Adrenal gland (tissue), 12 donors: ENCODE data around the gene AMPH. TPM values are rescaled to one million over a fixed set of nuclear protein-coding genes. Genes with fewer than 3 reads are reported as not detected.

Source experiments
- DNase-seq, 7 donors: peaks; one replicate each; pipeline ENCODE4 v3.0.0-alpha.2; 2019 to 2020
- H3K27ac ChIP-seq, 5 donors: fragments of 200-600 bp; sonication (generic) in 4 of 5; 1 replicate in 3 of 5; 2 replicates in 2 of 5; pipeline versions ENCODE4 v1.5.1 to v1.8.0; 2016 to 2020; ENCODE audit warnings: mild to moderate bottlenecking in 1 of 5
- H3K27me3 ChIP-seq: fragments of 200-600 bp; 2 replicates; pipeline ENCODE4 v1.8.0; 2021
- H3K36me3 ChIP-seq, 2 donors: fragments of 200-600 bp; replicated peaks in 1 of 2; 1 replicate in 1 of 2; 2 replicates in 1 of 2; pipeline versions ENCODE4 v1.5.1 to v1.8.0; 2018 to 2022
- H3K4me1 ChIP-seq, 2 donors: fragments of 200-600 bp; replicated peaks in 1 of 2; 1 replicate in 1 of 2; 2 replicates in 1 of 2; pipeline versions ENCODE4 v1.5.1 to v1.8.0; 2018 to 2021
- H3K4me3 ChIP-seq, 4 donors: fragments of 200-600 bp; sonication (generic) in 3 of 4; one replicate each; pipeline ENCODE4 v1.5.1; 2016 to 2018
- H3K9me3 ChIP-seq, 3 donors: fragments of 200-600 bp; sonication (generic) in 1 of 3; replicated peaks in 1 of 3; 1 replicate in 2 of 3; 2 replicates in 1 of 3; pipeline versions ENCODE4 v1.5.1 to v1.8.0; 2016 to 2021
- CTCF ChIP-seq, 6 experiments: fragments of 450-650 bp in 4 of 6; fragments of 200-600 bp in 2 of 6; sonication (generic) in 1 of 6; IDR thresholded peaks; 1 replicate in 5 of 6; 2 replicates in 1 of 6; pipeline versions ENCODE4 v1.5.1 to v1.8.0; 2016 to 2021; ENCODE audit warnings: antibody characterized with exemption in 6 of 6, mild to moderate bottlenecking in 2 of 6, moderate library complexity in 1 of 6
- POLR2A ChIP-seq, 2 donors: fragments of 450-650 bp; IDR thresholded peaks; one replicate each; pipeline ENCODE4 v1.6.1; 2017; ENCODE audit warnings: antibody characterized with exemption in 2 of 2, mild to moderate bottlenecking in 2 of 2, moderate library complexity in 1 of 2
- WGBS, 4 donors: extraction: QIAGEN DNeasy Blood & Tissue Kit in 2 of 4; methylation state at CpG; one replicate each; pipeline versions ENCODE4 v1.1.5 to v1.1.7; 2013 to 2017; 5-methylcytosine and 5-hydroxymethylcytosine counted together
- intact Hi-C, 2 donors: fragments of 100-400 bp; cut with DNase I; formaldehyde crosslinking; loops; one replicate each; pipeline versions ENCODE4 v1.14.1 to v1.15.0; 2022 to 2023
- polyA plus RNA-seq, 3 donors: library from polyadenylated mRNA; stranded (reverse); fragments of 200-250 nt in 2 of 3; fragments of 350-450 nt in 1 of 3; fragmentation: Illumina TruSeq in 1 of 3; extraction: RNeasy Lipid Tissue Mini Kit (QIAGEN cat#74804) in 1 of 3; gene quantifications; one replicate each; pipeline ENCODE4 v1.2.3, GENCODE V29; 2013 to 2014
- total RNA-seq, 9 donors: library from RNA; depleted of rRNA in 4 of 9; stranded (reverse); fragments of >200 nt in 4 of 9; fragments of 120-200 nt in 1 of 9; fragmentation: NEBNext Ultra II Directional in 1 of 9; extraction: Animal tissue kit (Norgen Biotek cat#: 25700) in 1 of 9; gene quantifications; one replicate each; pipeline versions ENCODE4 v1.1.0 to v1.2.4, GENCODE V29; 2013 to 2023
- donor health status: healthy with polysubstance abuse.
- donor health status: Bipolar disorder and iron deficiency.
- donor health status: DM: yes; HTN: yes; CAD: no.
- donor health status: DM: no; HTN: no; CAD: no.
- donor health status: DM: no; HTN: no; CAD: no.
- donor health status: DM: yes; HTN: yes; CAD: no.

AMPH gene
- total and polyA plus RNA-seq, 12 donors, result 0.18 to 4.4 (median 1.1) TPM; not detected in 1

GRCh38 chr7:38525857-38526256 lies 105.3 kb downstream of the AMPH start:
- Histone ChIP-seq H3K9me3 (no peaks in the 10 kb centered on the region), H3K36me3 (no peaks in the 10 kb centered on the region), H3K4me1 (no peaks in the 10 kb centered on the region), H3K4me3 (no peak overlapping the region), H3K27ac (no peak overlapping the region), H3K27me3 (no peaks in the 10 kb centered on the region)
- DNase-seq, result no peak
- 91 to 97% (median 94%) methylated on average over 1 of the region's 1 CpG for WGBS, 4 donors
- intact Hi-C loops, result no loop called here
- TF ChIP-seq CTCF (IDR thresholded peaks at IDR 0.05), result no peak
- TF ChIP-seq POLR2A (IDR thresholded peaks at IDR 0.05), result no peak

- intact Hi-C loops, result no loop called here
- Histone ChIP-seq H3K27me3 (no peaks in the 10 kb centered on the region), H3K36me3 (no peaks in the 10 kb centered on the region), H3K4me1 (no peaks in the 10 kb centered on the region), H3K4me3 (no peak overlapping the region), H3K27ac (no peak overlapping the region), H3K9me3 (no peaks in the 10 kb centered on the region)
- TF ChIP-seq CTCF (IDR thresholded peaks at IDR 0.05) (no peak), POLR2A (IDR thresholded peaks at IDR 0.05) (no peak)
- no peak for DNase-seq
- 47 to 70% (median 63%) methylated on average over 1 of the region's 1 CpG for WGBS, 4 donors
Observed at GRCh38 chr7:38524786-38525185, 106.4 kb downstream of the AMPH start.

- no peak for DNase-seq
- H3K9me3 ChIP-seq, result peaks cover 0 to 4% (median 0%) of the 10 kb centered on the region in 3 donors
- no peaks in the 10 kb centered on the region for H3K4me1 ChIP-seq
- H3K27me3 ChIP-seq, result no peaks in the 10 kb centered on the region
- no peak overlapping the region for H3K27ac ChIP-seq
- no peak overlapping the region for H3K4me3 ChIP-seq
- TF ChIP-seq POLR2A (IDR thresholded peaks at IDR 0.05), result no peak
- intact Hi-C loops, result no loop called here
- no peaks in the 10 kb centered on the region for H3K36me3 ChIP-seq
- WGBS, 4 donors, result 59 to 76% (median 65%) methylated on average over 2 of the region's 2 CpGs
Observed at GRCh38 chr7:38520741-38521140, 110.4 kb downstream of the AMPH start.

GRCh38 chr7:38518541-38518940 lies 112.6 kb downstream of the AMPH start:
- no peak for DNase-seq
- TF ChIP-seq CTCF (IDR thresholded peaks at IDR 0.05), result no peak
- TF ChIP-seq POLR2A (IDR thresholded peaks at IDR 0.05), result no peak
- no peaks in the 10 kb centered on the region for H3K4me1 ChIP-seq
- no peak overlapping the region for H3K27ac ChIP-seq
- WGBS, 4 donors, result 59 to 71% (median 66%) methylated on average over 1 of the region's 1 CpG
- peaks cover 0 to 4% (median 0%) of the 10 kb centered on the region in 3 donors for H3K9me3 ChIP-seq
- intact Hi-C loops, result no loop called here
- no peaks in the 10 kb centered on the region for H3K27me3 ChIP-seq
- H3K4me3 ChIP-seq, result no peak overlapping the region
- H3K36me3 ChIP-seq, result no peaks in the 10 kb centered on the region

GRCh38 chr7:38512704-38513103 lies 118.5 kb downstream of the AMPH start:
- no peaks in the 10 kb centered on the region for H3K27me3 ChIP-seq
- H3K36me3 ChIP-seq, result no peaks in the 10 kb centered on the region
- H3K27ac ChIP-seq, result no peak overlapping the region
- TF ChIP-seq POLR2A (IDR thresholded peaks at IDR 0.05) (no peak), CTCF (IDR thresholded peaks at IDR 0.05) (no peak)
- no peak for DNase-seq
- intact Hi-C loops, result no loop called here
- no peak overlapping the region for H3K4me3 ChIP-seq
- H3K4me1 ChIP-seq, result no peaks in the 10 kb centered on the region
- peaks cover 0 to 4% (median 0%) of the 10 kb centered on the region in 3 donors for H3K9me3 ChIP-seq
- WGBS, 4 donors, result 77 to 85% (median 82%) methylated on average over 2 of the region's 2 CpGs
